ENCODE data around the gene TXNIP. TPM values are rescaled to one million over a fixed set of nuclear protein-coding genes. Genes with fewer than 3 reads are reported as not detected.
"Not testable (repeated sequence)": the region's sequence is repeated elsewhere in the genome, so short reads cannot be mapped to it uniquely, and the experiment has no call there.

Gene TXNIP
- total RNA-seq, 1 donor = 69.5 TPM

GRCh38 chr1:146032631-146033219, 36.3 kb upstream of the TXNIP start:
- no peak overlapping the region for H3K4me3 ChIP-seq (ENCODE audit: low read depth, low read length)
- DNase-seq (ENCODE audit: low read depth) = peak; percentile 57
- peak; percentile 61 for TF ChIP-seq CTCF (IDR thresholded peaks at IDR 0.05; ENCODE audit: insufficient read depth, low read depth, low read length)

GRCh38 chr1:146031476-146031875, 35.1 kb upstream of the TXNIP start:
- TF ChIP-seq CTCF (IDR thresholded peaks at IDR 0.05; ENCODE audit: insufficient read depth, low read depth, low read length) = no peak
- no peak for DNase-seq (ENCODE audit: low read depth)
- no peak overlapping the region for H3K4me3 ChIP-seq (ENCODE audit: low read depth, low read length)

- no peak overlapping the region for H3K4me3 ChIP-seq (ENCODE audit: low read depth, low read length)
- DNase-seq (ENCODE audit: low read depth) = no peak
- no peak for TF ChIP-seq CTCF (IDR thresholded peaks at IDR 0.05; ENCODE audit: insufficient read depth, low read depth, low read length)
Measured at GRCh38 chr1:146029117-146029516, 32.7 kb upstream of the TXNIP start.

- DNase-seq (ENCODE audit: low read depth); H3K4me3 ChIP-seq (ENCODE audit: low read depth, low read length): not testable (repeated sequence)
Measured at GRCh38 chr1:146026650-146027049, 30.3 kb upstream of the TXNIP start.

GRCh38 chr1:146025787-146026495, 29.6 kb upstream of the TXNIP start:
- not testable (repeated sequence) for DNase-seq (ENCODE audit: low read depth); H3K4me3 ChIP-seq (ENCODE audit: low read depth, low read length)

- no peak for TF ChIP-seq CTCF (IDR thresholded peaks at IDR 0.05; ENCODE audit: insufficient read depth, low read depth, low read length)
- DNase-seq (ENCODE audit: low read depth) = no peak
- no peak overlapping the region for H3K4me3 ChIP-seq (ENCODE audit: low read depth, low read length)
Measured at GRCh38 chr1:146022403-146023127, 26.2 kb upstream of the TXNIP start.

- no peak for DNase-seq (ENCODE audit: low read depth)
- no peak within 1 kb of the TSS for H3K4me3 ChIP-seq (ENCODE audit: low read depth, low read length)
- no peak for TF ChIP-seq CTCF (IDR thresholded peaks at IDR 0.05; ENCODE audit: insufficient read depth, low read depth, low read length)
Measured at GRCh38 chr1:146021622-146022402, 25.4 kb upstream of the TXNIP start, which contains the start of gene HJV. HJV (minus strand) TSS chr1:146021735; CDS start chr1:146020231, 1,504 bp downstream.

Data from fibroblast of villous mesenchyme (primary cell).